ENCODE results near the gene NUB1.
A peak's percentile ranks its signal among the peaks of the same experiment; 100 is the strongest.

NUB1 gene

DNA sequence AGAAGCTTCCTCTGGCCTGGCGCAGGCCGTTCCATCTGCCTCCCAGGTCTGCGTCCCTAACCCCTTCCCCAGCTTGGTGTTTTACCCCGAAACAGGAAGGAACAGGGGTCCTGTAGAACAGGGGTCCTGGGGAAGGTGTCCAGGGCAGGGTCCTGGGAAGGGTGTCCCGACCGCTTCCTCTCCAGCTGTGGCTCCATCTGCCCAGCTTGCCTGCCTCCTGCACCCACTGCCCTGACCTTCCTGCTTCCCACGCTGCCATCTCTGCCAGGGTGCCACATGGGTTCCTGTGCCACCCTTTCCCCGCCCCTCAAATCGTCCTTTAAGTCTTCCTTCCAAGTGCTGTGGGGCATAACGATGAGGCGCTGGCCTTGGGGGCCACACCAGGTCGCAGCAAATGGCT is 35.8 kb downstream of the NUB1 start:
- no peak for DNase-seq (ENCODE audit: low spot score)

DNA sequence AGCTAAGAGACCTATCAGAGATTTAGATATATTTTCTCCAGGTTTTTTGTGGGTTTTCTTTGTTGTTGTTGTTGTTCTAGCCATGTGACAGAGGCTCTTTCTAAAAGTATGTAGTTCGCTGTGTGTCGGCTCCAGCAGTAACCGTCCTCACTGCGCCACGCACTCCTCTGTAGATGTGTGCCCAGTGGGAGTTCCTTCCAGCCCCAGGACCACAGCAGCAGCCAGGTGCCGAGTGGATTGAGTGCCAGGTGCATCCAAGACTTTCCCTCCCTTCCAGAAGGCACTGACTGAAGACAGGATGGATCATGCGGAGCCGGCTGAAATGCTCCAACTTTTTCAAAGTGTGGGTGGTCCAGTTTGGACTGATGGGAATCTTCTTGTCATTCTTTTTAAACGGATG is 36.4 kb downstream of the NUB1 start:
- DNase-seq (ENCODE audit: low spot score): no peak

DNA sequence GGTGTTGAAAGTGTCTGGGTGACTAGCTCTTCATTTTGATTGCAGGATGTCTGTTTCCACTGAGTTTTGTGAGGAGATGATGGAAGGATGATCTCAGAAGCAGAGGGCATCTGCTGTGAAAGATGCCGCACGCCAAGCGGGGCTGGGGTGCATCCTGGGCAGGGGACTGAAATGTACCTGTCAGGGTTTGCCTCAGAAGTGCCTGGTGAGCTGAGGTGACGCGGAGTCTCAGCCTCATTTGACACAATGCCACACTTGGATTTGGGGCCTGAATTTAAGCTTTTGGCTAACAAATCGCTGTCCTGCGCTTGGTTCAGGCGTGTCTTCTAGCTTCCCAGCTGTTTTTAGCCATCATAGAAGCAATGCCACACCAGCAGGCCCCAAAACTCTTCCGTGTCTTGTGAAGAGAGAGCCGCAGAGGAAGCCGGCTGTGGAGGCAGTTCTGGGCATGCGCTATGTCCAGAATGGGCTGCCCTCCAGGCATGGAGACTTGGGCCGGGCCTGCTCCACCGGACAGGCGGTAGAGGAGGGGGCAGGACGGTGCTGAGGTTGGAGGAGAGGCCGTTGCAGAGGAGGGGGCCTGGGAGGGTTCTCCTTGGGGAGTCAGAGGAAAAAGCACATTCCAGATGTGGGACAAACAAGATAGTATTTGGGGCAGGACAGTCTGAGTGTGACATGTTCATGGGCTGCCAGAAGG is 37.0 kb downstream of the NUB1 start:
- no peak for DNase-seq (ENCODE audit: low spot score)

DNA sequence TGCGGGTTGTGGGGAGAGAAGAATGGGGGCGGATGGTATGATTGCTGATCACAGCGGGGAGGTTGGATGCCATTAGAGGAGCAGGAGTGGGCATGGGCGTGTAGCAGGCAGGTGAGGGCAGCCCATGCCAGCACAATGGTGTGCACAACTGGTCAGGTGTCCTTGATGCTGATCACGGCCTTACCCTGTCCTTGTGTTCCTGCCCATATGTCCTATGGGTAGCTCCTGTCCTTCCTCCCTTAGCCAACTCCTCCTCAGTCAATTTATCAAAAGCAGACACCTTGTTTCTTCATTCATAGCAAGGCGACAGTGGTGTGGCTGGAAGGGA is 37.5 kb downstream of the NUB1 start:
- no peak for DNase-seq (ENCODE audit: low spot score)

DNA sequence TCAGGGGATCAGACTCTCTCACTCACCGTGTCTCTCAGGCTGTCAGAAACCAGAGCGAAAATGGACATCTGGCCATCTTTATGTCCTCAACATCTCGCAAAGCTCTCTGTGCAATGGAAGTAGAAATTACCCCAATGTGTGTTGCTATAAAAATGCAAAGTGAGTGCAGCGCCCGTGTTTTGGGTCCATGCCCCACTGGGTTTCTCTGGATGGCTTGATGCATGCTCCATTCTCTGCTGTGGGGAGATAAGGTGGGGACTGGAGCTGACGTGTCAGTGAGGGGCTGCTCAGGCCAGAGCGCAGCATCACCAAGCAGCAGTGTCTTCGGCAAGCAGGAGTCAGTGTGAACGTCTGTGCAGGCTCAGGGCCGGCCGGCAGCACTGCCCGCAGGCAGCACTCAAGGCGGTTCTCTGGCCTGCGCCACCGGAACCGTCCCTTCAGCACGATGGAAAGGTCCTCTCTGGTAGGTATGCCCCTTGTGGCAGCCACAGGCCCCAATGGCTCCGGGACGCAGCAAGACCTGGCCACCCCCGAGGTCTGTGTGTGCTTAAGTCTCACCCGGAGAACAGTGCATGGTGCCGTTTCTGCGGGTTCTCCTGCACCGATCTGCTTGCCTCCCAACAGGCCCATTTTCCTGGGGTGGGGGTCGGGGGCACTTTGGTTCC is 38.1 kb downstream of the NUB1 start:
- DNase-seq (ENCODE audit: low spot score): peak; percentile 74

DNA sequence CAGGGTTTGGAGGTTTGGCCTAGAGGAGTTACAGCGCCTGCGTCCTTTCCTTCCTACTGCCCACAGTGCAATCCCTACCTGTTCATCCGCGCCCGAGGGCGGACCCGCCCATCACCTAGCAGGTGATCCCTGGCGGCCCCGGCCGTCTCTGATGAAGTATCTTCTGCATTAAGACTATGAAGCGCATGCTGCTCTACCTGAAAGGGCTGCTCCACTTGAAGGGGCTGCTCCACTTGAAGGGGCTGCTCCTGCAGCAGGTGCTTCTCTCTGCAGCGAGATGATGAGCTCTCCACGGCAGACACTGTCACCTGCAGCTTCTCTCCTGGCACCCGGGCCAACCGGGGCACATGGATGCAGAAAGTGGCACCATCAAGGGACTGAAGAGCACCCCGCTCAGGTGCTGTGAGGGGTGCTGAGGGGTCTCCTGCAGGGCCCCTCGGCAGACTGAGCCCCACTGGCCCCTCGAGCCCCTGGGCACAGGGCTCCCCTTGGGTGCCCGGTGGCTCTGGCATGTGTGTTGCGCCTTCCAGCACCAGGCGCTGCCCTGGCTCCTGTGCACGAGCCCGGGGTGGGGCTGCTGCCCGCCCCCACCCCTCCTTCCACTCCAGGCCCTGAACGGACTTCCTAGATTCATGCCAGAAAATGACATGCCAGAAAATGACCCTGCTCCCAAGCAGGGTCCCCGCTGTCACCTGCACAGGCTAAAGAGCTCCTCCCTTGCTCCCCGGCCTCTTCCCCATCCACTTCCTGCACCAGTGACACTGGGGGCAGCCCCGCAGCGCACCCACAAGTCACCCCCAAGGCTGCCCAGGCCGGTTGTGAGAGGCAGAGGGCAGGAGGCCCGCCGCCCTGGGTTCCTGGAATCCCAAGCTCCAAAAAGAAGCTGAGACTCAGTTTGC is 38.8 kb downstream of the NUB1 start:
- no peak for DNase-seq (ENCODE audit: low spot score)

DNA sequence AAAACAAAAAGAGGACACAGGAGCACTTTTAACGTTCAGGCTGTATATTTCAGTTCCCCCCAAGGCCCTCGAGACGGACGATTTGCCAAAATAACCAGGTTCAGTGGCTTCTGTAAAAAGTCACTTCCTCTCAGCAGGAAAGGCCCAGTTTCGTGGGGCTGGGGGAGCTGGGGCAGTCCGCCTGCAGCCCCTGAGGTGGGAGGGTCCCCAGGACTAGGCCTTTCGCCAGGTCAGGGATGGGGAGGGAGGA is 39.4 kb downstream of the NUB1 start:
- no peak for DNase-seq (ENCODE audit: low spot score)

DNA sequence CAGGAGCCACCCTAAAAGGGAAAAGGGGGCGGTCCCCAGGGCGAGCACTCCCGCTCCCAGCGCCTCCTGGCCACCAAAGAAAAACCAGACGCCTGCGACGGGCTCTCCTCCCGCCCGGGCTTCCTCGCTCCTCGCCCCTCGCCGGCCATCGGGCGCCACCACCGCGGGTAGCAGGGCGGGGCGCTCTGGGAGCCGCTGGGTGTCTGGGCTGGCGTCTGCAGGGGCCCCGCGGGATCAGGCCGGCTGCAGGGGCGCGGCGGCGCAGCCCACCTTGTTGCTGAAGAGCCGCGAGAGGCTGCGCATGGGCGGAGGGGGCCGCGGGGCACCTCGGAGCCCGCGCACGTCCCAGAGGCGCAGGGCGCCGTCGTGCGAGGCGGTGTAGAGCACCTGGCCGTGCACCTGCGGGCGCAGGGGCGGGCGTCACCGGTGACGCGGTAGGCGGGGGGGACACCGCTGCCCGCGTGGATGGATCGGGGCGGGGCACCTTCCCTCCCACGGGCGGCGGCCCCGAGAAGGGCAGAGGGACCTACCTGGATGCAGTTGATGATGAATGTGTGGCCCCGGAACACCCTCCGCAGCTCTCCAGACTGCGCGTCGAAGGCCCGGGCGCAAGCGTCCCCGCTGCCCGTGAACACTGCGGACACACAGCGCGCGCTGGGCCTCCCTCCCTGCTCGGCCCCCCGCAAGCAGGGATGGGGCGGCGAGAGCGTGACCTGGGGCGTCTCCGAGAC is 39.9 kb downstream of the NUB1 start:
- DNase-seq (ENCODE audit: low spot score): peak; percentile 91

DNA sequence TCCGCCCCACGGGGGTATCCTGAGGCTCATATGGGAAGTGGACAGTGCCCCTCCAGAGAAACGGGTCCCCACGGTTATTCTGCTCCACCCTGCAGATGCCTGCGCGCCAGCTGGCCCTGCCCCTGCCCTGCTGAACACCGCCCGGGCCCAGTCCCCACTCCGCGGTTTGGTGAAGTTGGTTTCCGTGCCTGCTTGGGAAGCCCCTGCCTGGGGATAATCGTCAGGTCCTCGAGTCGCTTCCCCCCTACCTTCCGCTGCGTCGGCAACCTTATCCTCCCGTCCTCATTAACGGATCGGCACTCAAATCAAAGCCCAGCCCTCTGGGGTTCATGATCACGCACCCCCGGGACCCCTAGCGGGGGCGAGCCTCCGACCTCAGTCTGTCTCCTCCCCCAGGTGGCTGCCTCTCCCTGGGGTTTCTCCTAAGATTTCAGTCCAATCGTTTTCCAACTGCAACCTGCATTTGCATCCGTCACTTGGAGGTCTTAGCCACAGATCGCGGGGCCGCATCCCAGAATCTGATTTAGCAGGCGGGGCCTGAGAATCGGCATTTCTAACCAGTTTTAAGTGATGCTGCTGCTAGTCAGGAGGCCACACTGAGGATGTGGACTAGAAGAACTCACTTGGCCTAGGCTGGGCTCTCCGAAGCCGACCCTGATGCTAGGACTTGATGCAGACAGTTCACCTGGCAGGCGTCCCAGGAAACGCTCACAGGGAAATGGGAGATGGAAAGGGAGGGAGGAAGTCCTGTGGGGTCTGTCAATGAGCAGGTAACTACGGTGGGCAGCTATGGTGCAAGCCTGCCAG is 40.7 kb downstream of the NUB1 start:
- no peak for DNase-seq (ENCODE audit: low spot score)

DNA sequence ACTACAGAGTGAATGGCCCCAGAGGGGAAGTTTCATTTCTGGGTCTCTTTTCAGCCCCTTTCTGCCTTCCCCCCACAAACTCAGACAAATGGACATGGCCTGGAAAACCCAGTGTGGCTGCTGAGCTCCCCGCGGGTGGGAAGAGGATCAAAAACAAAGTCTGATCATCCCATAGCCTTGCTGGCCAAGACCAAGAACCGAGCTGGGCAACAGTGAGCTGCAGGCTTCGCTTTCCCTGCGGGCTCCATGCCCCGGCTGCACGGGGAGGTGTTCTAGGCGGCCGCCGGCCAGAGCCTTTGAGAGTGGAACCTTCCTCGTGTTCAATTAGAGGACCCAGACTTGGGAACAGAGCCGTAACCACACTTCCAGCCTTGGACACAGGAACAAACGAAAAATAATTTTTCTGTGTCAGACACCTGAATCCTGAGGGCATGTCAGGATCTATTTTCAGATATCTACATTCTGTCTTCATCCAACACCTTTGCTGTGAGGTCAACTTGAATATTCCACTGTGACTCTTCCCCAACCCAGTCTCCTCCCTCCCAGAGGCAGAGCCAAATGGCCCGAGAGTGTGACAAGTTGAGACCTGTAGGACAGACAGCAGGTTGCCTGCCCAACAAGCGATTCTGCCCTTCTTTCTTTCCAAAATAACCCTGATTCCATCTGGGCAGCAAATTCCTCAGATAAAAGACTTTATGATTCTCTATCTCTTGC is 42.2 kb downstream of the NUB1 start:
- DNase-seq (ENCODE audit: low spot score): no peak

DNA sequence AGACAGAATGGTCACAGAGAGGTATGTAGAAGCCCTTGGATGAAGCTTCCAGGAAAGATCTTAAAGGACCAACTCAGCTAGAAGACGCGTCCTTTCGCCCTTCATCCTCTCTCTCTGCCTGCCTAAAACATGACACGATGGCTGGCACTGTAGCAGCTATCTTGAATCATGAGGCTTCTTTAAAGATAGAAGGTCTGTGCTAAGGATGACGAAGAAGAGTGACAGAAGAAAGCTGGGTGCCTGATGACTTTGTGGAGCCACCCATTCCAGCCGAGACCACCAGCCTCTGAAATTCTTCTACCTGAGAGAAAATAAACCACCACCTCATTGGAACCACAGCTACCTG is 42.7 kb downstream of the NUB1 start:
- no peak for DNase-seq (ENCODE audit: low spot score)

DNA sequence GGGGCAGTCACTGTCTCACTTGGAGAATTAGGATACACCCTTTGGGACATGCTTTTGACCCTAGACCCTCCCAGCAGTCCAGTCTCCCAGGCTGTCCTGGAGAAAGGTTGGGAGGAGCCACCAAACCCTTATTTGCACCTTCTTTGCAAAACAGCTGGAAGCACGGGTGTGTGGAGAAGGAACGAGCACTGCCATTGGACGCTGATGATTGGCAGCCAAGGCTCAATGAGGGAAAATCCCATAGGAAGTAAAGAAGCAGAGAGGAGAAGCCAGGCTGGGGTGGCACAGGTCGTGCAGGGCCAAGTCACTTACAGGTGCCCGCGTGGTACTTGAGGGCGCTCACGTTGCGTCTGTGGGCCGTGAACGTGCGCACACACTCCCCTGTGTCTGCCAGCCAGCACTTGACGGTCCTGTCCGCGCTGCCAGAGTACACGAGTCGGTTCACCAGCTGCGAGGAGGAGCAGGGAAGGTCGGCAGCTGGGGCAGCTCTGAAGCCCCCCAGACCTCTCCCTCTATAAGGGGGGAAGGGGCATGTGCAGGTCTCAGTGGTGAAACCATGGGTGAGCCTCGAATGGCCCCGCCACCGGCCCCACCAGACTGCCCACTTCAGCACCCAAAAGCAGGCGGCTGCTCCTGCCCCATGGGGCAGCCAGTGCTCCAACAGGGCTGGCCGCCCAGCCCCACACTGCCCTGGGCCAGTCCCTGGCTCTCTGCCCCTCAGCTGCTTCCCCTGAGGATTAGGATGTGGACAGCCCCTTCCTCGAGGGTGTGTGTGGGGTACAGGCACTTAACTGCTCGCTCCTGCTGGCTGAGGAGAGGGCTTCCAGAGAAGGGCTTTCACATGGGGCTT is 43.4 kb downstream of the NUB1 start:
- no peak for DNase-seq (ENCODE audit: low spot score)

DNA sequence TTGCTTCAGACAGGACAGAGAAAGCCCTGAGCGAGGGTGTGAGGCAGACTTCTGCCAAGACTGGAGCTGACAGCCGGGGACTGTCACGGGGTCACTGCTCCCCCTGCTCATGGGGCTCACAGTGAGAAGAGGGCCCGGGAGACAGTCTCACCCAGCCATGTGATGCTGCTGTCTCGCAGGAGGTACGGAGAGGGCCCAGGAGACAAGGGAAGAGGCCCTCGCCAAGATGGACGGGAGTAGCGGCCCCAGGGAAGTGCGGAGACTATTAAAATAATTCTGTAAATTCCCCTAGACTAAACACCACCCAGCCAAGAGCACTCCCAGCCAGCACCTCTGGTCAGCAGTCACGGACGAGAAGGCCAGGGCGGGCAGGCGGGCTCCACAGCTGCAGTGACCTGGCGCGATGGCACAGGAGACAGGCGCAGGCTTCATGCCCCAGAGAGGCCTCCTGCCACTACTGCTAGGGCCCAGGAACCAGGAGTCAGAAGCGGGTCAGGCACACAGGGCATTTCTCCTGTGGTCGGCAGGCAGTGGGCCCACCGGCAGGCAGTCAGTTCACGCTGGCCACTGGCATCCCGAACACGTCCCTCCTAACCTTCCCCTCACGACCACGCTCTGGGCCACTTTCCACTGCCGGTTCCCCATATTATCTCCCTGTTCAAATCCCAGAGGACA is 44.2 kb downstream of the NUB1 start:
- no peak for DNase-seq (ENCODE audit: low spot score)

DNA sequence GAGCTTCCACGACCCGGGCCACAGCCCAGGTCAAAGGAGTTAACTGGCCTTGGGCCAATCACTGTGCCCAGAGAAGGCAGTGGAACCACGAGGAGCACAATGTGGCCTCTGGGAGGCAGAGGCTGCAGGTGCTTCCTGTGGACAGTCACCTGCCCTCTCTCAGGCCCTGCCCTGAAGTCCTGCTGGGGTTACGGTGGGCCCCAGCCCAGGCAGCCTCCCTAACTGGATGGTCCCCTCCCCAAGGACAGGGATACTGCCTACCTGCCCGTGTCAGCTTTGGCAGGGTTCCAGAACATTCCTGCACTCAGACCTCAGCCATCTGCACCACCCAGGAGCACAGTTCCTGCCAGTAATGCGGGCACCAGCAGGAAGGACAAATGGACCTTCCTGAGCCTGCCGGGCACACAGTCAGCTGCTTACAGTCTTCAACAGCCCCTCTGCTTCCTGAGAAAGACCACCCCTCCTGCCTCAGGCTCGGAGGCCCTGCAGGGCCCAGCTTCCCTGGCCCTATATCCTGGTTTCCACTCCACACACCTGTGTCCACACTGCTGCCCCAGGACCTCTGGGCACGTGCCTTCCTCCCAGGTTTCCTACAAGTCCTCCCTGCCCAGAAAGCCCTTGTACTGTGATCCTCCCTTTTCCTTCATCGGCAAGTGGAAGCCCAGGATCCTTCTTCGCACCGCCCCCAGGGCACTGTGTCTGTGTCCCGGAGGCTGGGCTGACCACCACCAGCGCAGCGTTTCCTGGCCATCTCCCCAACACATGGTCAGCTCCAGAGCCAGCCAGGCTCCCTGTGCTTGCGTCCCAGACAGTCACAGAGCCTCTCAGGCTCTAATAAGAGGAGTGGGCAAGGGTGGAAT is 44.9 kb downstream of the NUB1 start:
- DNase-seq (ENCODE audit: low spot score): no peak

DNA sequence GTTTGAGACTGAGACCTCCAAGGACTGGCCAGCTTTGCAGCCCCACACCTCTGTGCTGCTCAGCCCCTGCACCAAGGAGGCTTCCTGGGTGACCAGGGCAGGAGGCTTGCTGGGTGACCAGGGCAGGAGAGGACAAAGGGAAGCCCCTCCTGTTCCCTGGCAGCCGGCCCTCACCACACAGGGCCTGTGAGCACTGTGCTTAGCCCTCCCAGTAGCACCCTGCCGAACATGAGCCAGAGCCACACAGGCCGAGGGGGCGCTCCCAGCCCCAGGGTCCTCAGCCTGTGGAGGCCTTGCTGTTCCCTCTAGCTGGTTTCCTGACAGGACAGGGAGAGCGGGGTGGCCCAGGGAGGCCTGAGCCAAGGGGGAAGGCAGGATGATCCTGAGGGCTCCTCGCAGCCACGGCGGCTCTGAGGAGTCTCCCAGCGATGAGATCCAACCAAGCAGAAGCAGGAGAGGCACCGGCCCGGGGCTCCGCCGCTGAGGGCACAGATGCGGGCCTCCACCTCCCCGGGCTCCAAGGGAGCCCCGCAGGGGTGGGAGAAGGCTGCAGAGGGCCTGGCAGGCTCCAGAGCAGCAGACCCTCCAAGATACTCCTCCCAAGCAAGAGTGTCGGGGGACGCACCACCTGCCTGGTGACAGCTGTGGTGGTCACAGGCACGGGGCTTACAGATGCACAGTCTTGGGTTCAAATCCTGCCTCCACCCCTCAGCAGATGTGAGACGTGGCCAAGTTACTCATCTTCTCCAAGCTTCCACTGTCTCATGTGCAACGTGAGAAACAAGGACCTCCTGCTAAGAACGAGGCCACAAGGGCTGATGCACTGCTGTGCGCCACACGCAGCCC is 45.8 kb downstream of the NUB1 start:
- no peak for DNase-seq (ENCODE audit: low spot score)

DNA sequence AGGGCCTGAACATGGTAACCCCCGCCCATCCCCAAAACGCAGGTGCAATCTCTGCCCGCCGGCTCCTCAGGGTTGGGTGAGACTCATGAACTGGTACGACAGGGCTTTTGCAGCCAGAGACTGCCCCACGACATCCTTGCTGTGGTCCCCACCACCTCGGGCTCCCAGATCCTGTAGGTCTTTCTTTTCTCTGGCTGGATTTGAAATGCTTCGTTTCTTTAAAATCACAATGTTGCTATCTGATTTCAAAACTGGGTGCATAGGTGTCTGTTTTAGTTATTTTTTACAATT is 46.3 kb downstream of the NUB1 start:
- DNase-seq (ENCODE audit: low spot score): no peak

DNA sequence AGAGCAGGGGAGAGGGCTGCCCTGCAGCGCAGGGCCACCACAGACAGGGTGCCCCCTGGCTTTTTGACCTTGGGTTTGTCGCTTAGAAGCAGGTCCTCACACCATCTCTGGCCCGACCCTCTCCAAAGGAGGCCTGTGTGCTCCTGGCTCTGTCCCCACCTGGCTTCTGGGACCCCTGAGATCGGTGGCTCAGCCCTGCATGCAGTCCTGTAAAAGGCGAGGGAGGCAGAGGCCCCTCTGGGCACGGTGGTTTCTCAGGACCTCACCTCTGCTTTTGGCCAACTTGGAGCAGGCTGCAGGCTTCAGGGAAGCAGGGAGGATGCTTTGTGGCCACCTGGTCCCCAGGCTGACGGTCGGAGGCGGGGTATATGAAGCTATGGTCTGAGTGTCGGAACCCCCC is 46.8 kb downstream of the NUB1 start:
- no peak for DNase-seq (ENCODE audit: low spot score)

DNA sequence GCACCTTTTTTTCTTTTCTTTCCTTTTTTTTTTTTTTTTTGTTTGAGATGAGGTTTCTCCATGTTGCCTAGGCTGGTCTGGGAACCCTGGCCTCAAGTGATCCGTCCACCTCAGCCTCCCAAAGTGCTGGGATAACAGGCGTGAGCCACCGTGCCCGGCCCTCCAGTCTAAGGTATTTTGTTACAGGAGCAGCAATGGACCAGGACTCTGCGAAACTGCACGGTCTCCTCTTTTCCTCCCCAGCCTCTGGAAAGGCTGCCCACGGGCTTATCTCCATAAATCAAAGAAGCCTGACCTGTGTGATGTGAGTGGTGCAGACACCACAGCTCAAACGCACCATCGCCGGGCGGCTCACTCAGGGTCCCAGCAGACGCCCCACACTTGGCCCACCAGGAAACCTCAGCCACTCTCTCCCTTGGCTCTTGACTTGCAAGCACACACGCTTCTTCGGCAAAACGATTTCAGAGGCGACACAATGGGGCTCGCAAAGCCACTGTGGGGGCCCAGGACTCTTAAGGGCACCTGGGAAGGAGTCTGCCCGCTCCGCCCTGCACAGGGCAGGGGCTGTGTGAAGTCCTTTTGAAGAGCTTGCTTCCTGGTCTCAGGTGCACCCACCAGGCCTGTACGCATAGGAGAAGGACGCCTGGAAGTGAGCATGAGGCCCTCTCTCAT is 47.6 kb downstream of the NUB1 start:
- no peak for DNase-seq (ENCODE audit: low spot score)

Measured in iPS-NIHi11 (cell line).